Measurements from ENCODE around the gene PGLYRP2. TPM values are rescaled to one million over a fixed set of nuclear protein-coding genes. Genes with fewer than 3 reads are reported as not detected.

PGLYRP2 gene
- total RNA-seq, 1 donor from 2014 or later, result not detected

DNA sequence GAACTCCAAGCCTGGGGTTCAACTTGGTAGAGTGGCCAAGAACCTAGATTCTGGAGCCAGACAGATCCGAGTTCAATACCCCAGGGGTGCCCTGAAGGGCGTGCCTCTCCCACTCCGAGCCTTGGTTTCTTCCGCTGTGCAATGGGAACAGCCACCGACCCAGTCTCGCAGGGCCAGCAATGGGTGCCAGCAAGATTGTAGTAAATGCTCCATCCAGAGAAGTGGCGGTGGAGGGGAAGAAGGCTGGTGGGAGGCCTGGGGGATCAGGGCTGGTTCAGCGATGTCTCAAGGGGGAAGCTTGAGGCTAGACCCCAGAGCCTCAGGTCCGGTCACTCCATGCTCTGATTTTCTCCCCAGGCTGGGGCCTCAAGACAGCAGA is 34.1 kb downstream of the PGLYRP2 start:
- no peaks in the 10 kb centered on the region for H3K9me3 ChIP-seq
- no peaks in the 10 kb centered on the region for H3K36me3 ChIP-seq
- no peaks in the 10 kb centered on the region for H3K27me3 ChIP-seq
- no peak overlapping the region for H3K27ac ChIP-seq
- peaks cover 6% of the 10 kb centered on the region for H3K4me1 ChIP-seq
- TF ChIP-seq CTCF (IDR thresholded peaks at IDR 0.05), result no peak
- intact Hi-C loops (cut with DNase I), result no loop called here
- H3K4me3 ChIP-seq, result no peak overlapping the region
- DNase-seq, result no peak
- no peak for ATAC-seq

DNA sequence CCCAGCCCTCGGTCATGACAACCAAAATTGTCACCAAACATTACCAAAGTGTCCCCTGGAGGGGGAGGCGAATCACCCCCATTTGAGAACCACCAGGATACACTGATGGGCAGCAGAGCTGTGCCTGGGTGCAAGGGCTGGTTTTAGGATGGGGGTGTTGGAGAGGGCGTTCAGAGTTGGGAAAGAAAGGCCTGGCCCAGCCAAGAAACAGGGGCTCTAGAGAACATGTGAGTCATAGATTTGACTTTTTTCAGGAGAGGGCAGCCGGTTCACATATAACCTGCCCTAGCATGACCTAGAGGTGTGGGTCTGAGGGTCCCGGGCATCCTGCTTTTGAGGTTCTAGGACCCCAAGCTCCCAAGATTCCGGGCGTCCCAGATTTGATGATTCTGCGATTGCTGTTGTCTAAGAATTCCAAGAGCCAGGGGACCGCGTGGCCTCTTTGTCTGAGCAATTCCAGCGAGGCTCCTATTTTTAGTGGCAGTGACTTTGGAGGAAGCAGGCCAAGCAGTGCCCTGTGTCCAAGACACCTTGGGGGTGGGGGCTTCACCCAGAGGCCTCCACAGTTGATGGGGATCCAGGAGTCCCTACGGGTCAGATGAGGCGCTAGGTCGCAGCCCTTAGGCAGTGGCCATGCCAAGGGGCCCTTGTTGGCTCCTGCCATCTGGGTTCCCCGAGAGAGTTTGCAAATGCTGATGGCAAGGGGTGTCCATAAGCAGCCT is 34.6 kb downstream of the PGLYRP2 start:
- no peak for TF ChIP-seq CTCF (IDR thresholded peaks at IDR 0.05)
- ATAC-seq, result no peak
- no peaks in the 10 kb centered on the region for H3K36me3 ChIP-seq
- no peak overlapping the region for H3K4me3 ChIP-seq
- intact Hi-C loops (cut with DNase I), result no loop called here
- H3K4me1 ChIP-seq, result peaks cover 6% of the 10 kb centered on the region
- H3K27me3 ChIP-seq, result no peaks in the 10 kb centered on the region
- DNase-seq, result no peak
- H3K27ac ChIP-seq, result no peak overlapping the region
- H3K9me3 ChIP-seq, result no peaks in the 10 kb centered on the region

- Histone ChIP-seq H3K27me3 (no peaks in the 10 kb centered on the region), H3K27ac (no peak overlapping the region), H3K4me1 (peaks cover 2% of the 10 kb centered on the region), H3K9me3 (no peaks in the 10 kb centered on the region), H3K4me3 (no peak overlapping the region), H3K36me3 (no peaks in the 10 kb centered on the region)
- DNase-seq (no peak), ATAC-seq (no peak)
- intact Hi-C loops (cut with DNase I), result no loop called here
- no peak for TF ChIP-seq CTCF (IDR thresholded peaks at IDR 0.05)
These were observed 35.5 kb downstream of the PGLYRP2 start for GRCh38 chr19:15443838-15444237.

DNA sequence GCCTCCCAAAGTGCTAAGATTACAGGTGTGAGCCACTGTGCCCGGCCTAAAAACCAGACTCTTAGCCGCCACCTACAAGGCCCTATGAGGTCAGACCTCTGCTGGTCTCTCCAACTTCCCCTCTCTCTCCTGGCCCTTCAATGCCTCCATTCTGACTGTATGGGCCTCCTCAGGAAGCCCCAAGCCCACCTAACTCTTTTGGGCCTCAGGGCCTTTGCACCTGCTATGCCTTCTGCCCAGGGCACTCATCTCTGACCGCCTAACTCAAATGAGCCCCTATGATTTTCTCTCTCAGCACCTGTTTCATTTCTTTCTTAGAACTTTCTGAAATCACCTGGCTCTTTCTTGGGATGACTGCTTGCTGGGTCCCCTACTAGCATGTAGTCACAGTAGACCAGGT is 36.0 kb downstream of the PGLYRP2 start:
- Histone ChIP-seq H3K27me3 (no peaks in the 10 kb centered on the region), H3K4me3 (no peak overlapping the region), H3K36me3 (no peaks in the 10 kb centered on the region), H3K27ac (no peak overlapping the region), H3K9me3 (no peaks in the 10 kb centered on the region), H3K4me1 (no peaks in the 10 kb centered on the region)
- ATAC-seq (no peak), DNase-seq (no peak)
- no peak for TF ChIP-seq CTCF (IDR thresholded peaks at IDR 0.05)
- intact Hi-C loops (cut with DNase I), result no loop called here

- Histone ChIP-seq H3K4me3 (no peak overlapping the region), H3K9me3 (no peaks in the 10 kb centered on the region), H3K4me1 (no peaks in the 10 kb centered on the region), H3K36me3 (no peaks in the 10 kb centered on the region), H3K27me3 (no peaks in the 10 kb centered on the region), H3K27ac (no peak overlapping the region)
- no peak for TF ChIP-seq CTCF (IDR thresholded peaks at IDR 0.05)
- ATAC-seq (no peak), DNase-seq (no peak)
- intact Hi-C loops (cut with DNase I), result no loop called here
These were observed 37.0 kb downstream of the PGLYRP2 start for GRCh38 chr19:15442142-15442920.
